ENCODE data around the gene SLC66A3. TPM values are rescaled to one million over a fixed set of nuclear protein-coding genes. Genes with fewer than 3 reads are reported as not detected.

The SLC66A3 gene
- total RNA-seq (2014; rRNA removed; shearing (Covaris generic)) (34.9 and 46.4 TPM in 2 replicates), polyA plus RNA-seq (2016; fragmentation: Nextera tagmentation; extraction: Ambion mirVana) (46.8 and 53.6 TPM in 2 replicates)

GRCh38 chr2:11155381-11156035 lies at the start of gene SLC66A3:
Gene SLC66A3 (plus strand): TSS chr2:11155467. CDS start chr2:11155547, 80 bp downstream.
- DNase-seq, result peak; percentile 93
- H3K27ac ChIP-seq, result peak within 1 kb of the TSS; percentile 69
- no peaks in the 10 kb centered on the region for H3K79me2 ChIP-seq (ENCODE audit: insufficient read depth)
- H3K9me2 ChIP-seq (ENCODE audit: insufficient read depth), result no peaks in the 10 kb centered on the region
- H3K9ac ChIP-seq, result peak within 1 kb of the TSS; percentile 81
- H3K4me3 ChIP-seq, result peak within 1 kb of the TSS; percentile 72
- 0 out of 2 replicates have a peak, but pooled peaks cover 3% of the 10 kb centered on the region for H3K4me1 ChIP-seq (ENCODE audit: insufficient read depth)
- in situ Hi-C loops (cut with MboI), result no loop called here
- TF ChIP-seq EZH2 (IDR thresholded peaks at IDR 0.05; ENCODE audit: insufficient read depth, poor library complexity, severe bottlenecking), result no peak
- no peak for TF ChIP-seq EZH2phosphoT487 (IDR thresholded peaks at IDR 0.05; ENCODE audit: insufficient read depth, low read depth)
- no peaks in the 10 kb centered on the region for H3K36me3 ChIP-seq (ENCODE audit: low read depth)
- H4K20me1 ChIP-seq (ENCODE audit: insufficient read depth), result no peaks in the 10 kb centered on the region
- H3K4me2 ChIP-seq (ENCODE audit: unreplicated experiment), result peak within 1 kb of the TSS; percentile 85
- H2AFZ ChIP-seq, result peak within 1 kb of the TSS; percentile 96
- 4% methylated on average over 52 to 63 of the region's 71 CpGs for whole genome bisulfite sequencing, 2 experiments (ENCODE audit: low coverage in 1 of 2, low lambda C conversion rate in 2 of 2, missing lambda C conversion rate in 2 of 2)
- no peaks in the 10 kb centered on the region for H3K27me3 ChIP-seq (replicated peaks; ENCODE audit: insufficient read depth)
- H3K9me3 ChIP-seq (ENCODE audit: low read depth), result no peaks in the 10 kb centered on the region
- H3F3A ChIP-seq (ENCODE audit: insufficient read depth), result no peaks in the 10 kb centered on the region

- in situ Hi-C loops (cut with MboI), result no loop called here
- H3K9me3 ChIP-seq (ENCODE audit: low read depth), result no peaks in the 10 kb centered on the region
Observed at GRCh38 chr2:11109002-11109401, 46.3 kb upstream of the SLC66A3 start.

GRCh38 chr2:11112870-11113428 lies 42.3 kb upstream of the SLC66A3 start:
- in situ Hi-C loops (cut with MboI), result no loop called here
- 82 to 93% methylated on average over 5 to 9 of the region's 9 CpGs for WGBS, 2 experiments (ENCODE audit: low coverage in 1 of 2, low lambda C conversion rate in 2 of 2, missing lambda C conversion rate in 2 of 2)
- Histone ChIP-seq H3K9me3 (ENCODE audit: low read depth) (no peaks in the 10 kb centered on the region), H3F3A (ENCODE audit: insufficient read depth) (no peaks in the 10 kb centered on the region), H3K9ac (no peak overlapping the region), H3K4me2 (ENCODE audit: unreplicated experiment) (no peak overlapping the region), H4K20me1 (ENCODE audit: insufficient read depth) (no peaks in the 10 kb centered on the region), H2AFZ (no peak overlapping the region), H3K4me1 (ENCODE audit: insufficient read depth) (no peaks in the 10 kb centered on the region), H3K36me3 (ENCODE audit: low read depth) (no peaks in the 10 kb centered on the region), H3K9me2 (ENCODE audit: insufficient read depth) (no peaks in the 10 kb centered on the region), H3K27ac (no peak overlapping the region), H3K4me3 (no peak overlapping the region), H3K79me2 (ENCODE audit: insufficient read depth) (no peaks in the 10 kb centered on the region), H3K27me3 (replicated peaks; ENCODE audit: insufficient read depth) (no peaks in the 10 kb centered on the region; the same call in 1 of the 2 replicates)
- DNase-seq, result no peak
- TF ChIP-seq EZH2 (IDR thresholded peaks at IDR 0.05; ENCODE audit: insufficient read depth, poor library complexity, severe bottlenecking) (no peak), EZH2phosphoT487 (IDR thresholded peaks at IDR 0.05; ENCODE audit: insufficient read depth, low read depth) (no peak)

More at GRCh38 chr2:11109002-11109401, 46.3 kb upstream of the SLC66A3 start:
- Histone ChIP-seq H3K4me2 (ENCODE audit: unreplicated experiment) (no peak overlapping the region), H3K27me3 (replicated peaks; ENCODE audit: insufficient read depth) (peaks cover 3% of the 10 kb centered on the region; the same call in 1 of the 2 replicates), H4K20me1 (ENCODE audit: insufficient read depth) (no peaks in the 10 kb centered on the region), H3K79me2 (ENCODE audit: insufficient read depth) (no peaks in the 10 kb centered on the region), H3K36me3 (ENCODE audit: low read depth) (no peaks in the 10 kb centered on the region), H3K4me3 (no peak overlapping the region), H3K9me2 (ENCODE audit: insufficient read depth) (no peaks in the 10 kb centered on the region), H3K9ac (no peak overlapping the region), H3K4me1 (ENCODE audit: insufficient read depth) (no peaks in the 10 kb centered on the region), H2AFZ (no peak overlapping the region), H3F3A (ENCODE audit: insufficient read depth) (no peaks in the 10 kb centered on the region), H3K27ac (no peak overlapping the region)
- TF ChIP-seq EZH2phosphoT487 (IDR thresholded peaks at IDR 0.05; ENCODE audit: insufficient read depth, low read depth), result no peak
- TF ChIP-seq EZH2 (IDR thresholded peaks at IDR 0.05; ENCODE audit: insufficient read depth, poor library complexity, severe bottlenecking), result no peak
- 62 to 69% methylated on average over 2 of the region's 2 CpGs for WGBS, 2 experiments (ENCODE audit: low coverage in 1 of 2, low lambda C conversion rate in 2 of 2, missing lambda C conversion rate in 2 of 2)
- DNase-seq, result no peak

- Histone ChIP-seq H3K27ac (no peak overlapping the region), H3K27me3 (replicated peaks; ENCODE audit: insufficient read depth) (no peaks in the 10 kb centered on the region; the same call in 1 of the 2 replicates), H3K36me3 (ENCODE audit: low read depth) (no peaks in the 10 kb centered on the region), H3K4me1 (ENCODE audit: insufficient read depth) (0 out of 2 replicates have a peak, but pooled peaks cover 3% of the 10 kb centered on the region), H3K4me3 (no peak overlapping the region), H2AFZ (no peak overlapping the region), H3K9me3 (ENCODE audit: low read depth) (no peaks in the 10 kb centered on the region), H3K79me2 (ENCODE audit: insufficient read depth) (no peaks in the 10 kb centered on the region), H3K9me2 (ENCODE audit: insufficient read depth) (no peaks in the 10 kb centered on the region), H3F3A (ENCODE audit: insufficient read depth) (no peaks in the 10 kb centered on the region), H3K9ac (no peak overlapping the region), H3K4me2 (ENCODE audit: unreplicated experiment) (no peak overlapping the region), H4K20me1 (ENCODE audit: insufficient read depth) (no peaks in the 10 kb centered on the region)
- no peak for TF ChIP-seq EZH2phosphoT487 (IDR thresholded peaks at IDR 0.05; ENCODE audit: insufficient read depth, low read depth)
- no peak for TF ChIP-seq EZH2 (IDR thresholded peaks at IDR 0.05; ENCODE audit: insufficient read depth, poor library complexity, severe bottlenecking)
- WGBS, 2 experiments (ENCODE audit: low coverage in 1 of 2, low lambda C conversion rate in 2 of 2, missing lambda C conversion rate in 2 of 2), result 76% methylated on average over 6 of the region's 6 CpGs
- no peak for DNase-seq
- in situ Hi-C loops (cut with MboI), result no loop called here
Observed at GRCh38 chr2:11117776-11118175, 37.5 kb upstream of the SLC66A3 start.

All from GM23248 (cell line).